BJ (cell line): Measurements from ENCODE around the gene ZCCHC3. TPM values are rescaled to one million over a fixed set of nuclear protein-coding genes. Genes with fewer than 3 reads are reported as not detected.

Experiments used
- CTCF ChIA-PET: fragments of 350-600 bp; formaldehyde crosslinking; extraction: SDS; loops from one replicate; lab custom pipeline; 2021; ENCODE audit warnings: antibody characterized with exemption, inconsistent platforms; lab: Yijun Ruan, JAX
- POLR2A ChIA-PET: fragments of 300-600 bp; sonication (Branson Sonifier 250); formaldehyde crosslinking; extraction: SDS; loops from one replicate; lab custom pipeline; 2021; ENCODE audit warnings: antibody characterized with exemption; lab: Charles Lee
- DNase-seq: peaks from one replicate; pipeline ENCODE4 v3.0.0-alpha.2; 2011; ENCODE audit warnings: low read depth
- H3K27me3 ChIP-seq: 2 replicates; pipeline ENCODE4 v1.6.0; 2011; ENCODE audit warnings: low read length; ENCODE audit not compliant: control insufficient read depth, insufficient read depth
- H3K36me3 ChIP-seq: 2 replicates; pipeline ENCODE4 v1.5.1; 2011; ENCODE audit warnings: low read length; ENCODE audit not compliant: control insufficient read depth, insufficient read depth
- H3K4me3 ChIP-seq: 2 replicates; pipeline ENCODE4 v1.5.1; 2011; ENCODE audit warnings: low read depth, mild to moderate bottlenecking, control low read depth, low read length
- CTCF ChIP-seq: IDR thresholded peaks from 2 replicates; pipeline ENCODE4 v1.5.1; 2011; ENCODE audit warnings: low read depth, mild to moderate bottlenecking, control low read depth, inconsistent platforms, low read length, moderate library complexity; ENCODE audit not compliant: insufficient read depth
- polyA plus RNA-seq: library from polyadenylated mRNA; depleted of rRNA; stranded (reverse); fragments of >200 nt; gene quantifications from 2 replicates; pipeline ENCODE4 v1.2.3, GENCODE V29; 2011

Gene ZCCHC3
- polyA plus RNA-seq, 1 experiment: 7.1 TPM

- Histone ChIP-seq H3K4me3 (no peak overlapping the region), H3K27me3 (no peaks in the 10 kb centered on the region), H3K36me3 (no peaks in the 10 kb centered on the region)
- ChIA-PET POLR2A (no interaction called here), CTCF (interaction anchor here (0.7 kb wide), 1 partner anchor 18 kb away, joined by 3 read pairs; no protein-coding TSS in a partner anchor)
- DNase-seq: no peak
- no peak for TF ChIP-seq CTCF
Observed at GRCh38 chr20:312067-312466, 14.7 kb downstream of the ZCCHC3 start.

GRCh38 chr20:312866-313265, 15.5 kb downstream of the ZCCHC3 start:
- TF ChIP-seq CTCF: no peak
- CTCF ChIA-PET: interaction anchor here (0.7 kb wide), 1 partner anchor 17 kb away, joined by 3 read pairs; no protein-coding TSS in a partner anchor
- DNase-seq: no peak
- Histone ChIP-seq H3K4me3 (no peak overlapping the region), H3K27me3 (no peaks in the 10 kb centered on the region), H3K36me3 (no peaks in the 10 kb centered on the region)
- POLR2A ChIA-PET: no interaction called here

GRCh38 chr20:313402-313801, 16.0 kb downstream of the ZCCHC3 start:
- TF ChIP-seq CTCF: no peak
- POLR2A ChIA-PET: no interaction called here
- CTCF ChIA-PET: no interaction called here

GRCh38 chr20:313948-314347, 16.6 kb downstream of the ZCCHC3 start:
- no peak for DNase-seq
- H3K4me3 ChIP-seq: no peak overlapping the region
- ChIA-PET CTCF (interaction anchor here (0.7 kb wide), 1 partner anchor 10 kb away, joined by 3 read pairs; no protein-coding TSS in a partner anchor), POLR2A (no interaction called here)
- H3K27me3 ChIP-seq: no peaks in the 10 kb centered on the region
- TF ChIP-seq CTCF: no peak
- H3K36me3 ChIP-seq: no peaks in the 10 kb centered on the region

More at GRCh38 chr20:313402-313801, 16.0 kb downstream of the ZCCHC3 start:
- DNase-seq: no peak
- H3K27me3 ChIP-seq: no peaks in the 10 kb centered on the region
- H3K4me3 ChIP-seq: no peak overlapping the region
- H3K36me3 ChIP-seq: no peaks in the 10 kb centered on the region

- ChIA-PET POLR2A (no interaction called here), CTCF (no interaction called here)
- peaks cover 1% of the 10 kb centered on the region; the same call in 1 of the 2 replicates for H3K36me3 ChIP-seq
- no peak overlapping the region for H3K4me3 ChIP-seq
- peak; percentile 66 for DNase-seq
- no peak for TF ChIP-seq CTCF
- no peaks in the 10 kb centered on the region for H3K27me3 ChIP-seq
Observed at GRCh38 chr20:316316-317068, 19.1 kb downstream of the ZCCHC3 start.
